DMS 273 treated with DMSO at 0.1 percent for 48 hours (cell line): ENCODE results near the gene EML4.
"Not testable (repeated sequence)": the region's sequence is repeated elsewhere in the genome, so short reads cannot be mapped to it uniquely, and the experiment has no call there.

Source experiments
- DNase-seq: peaks from one replicate; lab custom pipeline; 2025; lab: John Stamatoyannopoulos, UW

EML4 gene

DNA sequence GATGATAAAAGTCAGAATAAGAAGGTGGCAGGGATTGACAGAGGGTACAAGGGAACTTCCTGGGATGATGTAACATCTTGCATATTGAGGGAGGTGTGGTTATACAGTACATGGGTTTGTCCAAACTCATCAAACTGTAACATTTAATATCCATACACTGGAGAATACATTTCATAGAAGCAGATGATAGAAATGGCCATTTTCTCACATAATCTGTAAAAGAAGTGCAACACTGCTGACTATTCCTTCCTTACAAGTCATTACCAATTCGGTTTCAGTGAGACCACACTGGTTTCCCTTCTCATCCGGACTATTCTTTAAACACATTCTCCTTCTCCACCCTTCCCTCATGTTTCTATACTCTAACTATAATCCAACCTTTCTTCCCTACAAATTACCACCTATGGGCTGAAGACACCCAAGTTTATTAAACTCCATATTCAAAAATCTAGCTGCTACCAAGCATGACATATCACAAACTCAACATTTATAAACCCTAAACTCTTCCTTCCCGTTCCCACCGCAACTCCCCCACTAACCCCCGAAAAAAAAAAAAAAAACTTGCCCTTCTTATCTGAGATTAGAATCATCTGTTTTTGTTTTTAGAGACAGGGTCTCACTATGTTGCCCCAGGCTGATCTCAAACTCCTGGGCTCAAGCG lies 190.3 kb downstream of the EML4 start:
- no peak for DNase-seq

DNA sequence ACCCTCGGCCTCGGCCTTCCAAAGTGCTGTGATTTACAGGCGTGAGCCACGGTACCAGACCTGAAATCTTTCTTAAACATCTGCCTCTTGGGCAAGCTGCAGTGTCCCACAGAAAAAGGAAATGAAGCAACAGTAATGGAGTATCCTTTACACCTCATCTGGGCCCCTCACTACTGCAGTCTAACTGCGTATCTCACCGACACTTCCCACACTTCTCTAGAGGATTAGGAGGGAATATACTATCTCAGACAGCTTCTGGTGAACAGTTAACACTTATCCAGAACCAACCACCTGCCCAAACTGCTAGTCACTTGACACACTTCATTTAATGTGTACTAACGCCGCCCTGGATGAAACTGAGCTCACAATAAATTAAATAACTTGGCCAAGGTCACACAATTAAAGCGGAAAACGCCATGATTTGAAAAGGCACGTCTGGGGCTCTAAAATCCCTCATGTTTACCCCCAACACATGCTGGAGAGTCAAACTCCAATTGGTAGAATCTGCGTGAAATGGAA lies 190.9 kb downstream of the EML4 start:
- no peak for DNase-seq

DNA sequence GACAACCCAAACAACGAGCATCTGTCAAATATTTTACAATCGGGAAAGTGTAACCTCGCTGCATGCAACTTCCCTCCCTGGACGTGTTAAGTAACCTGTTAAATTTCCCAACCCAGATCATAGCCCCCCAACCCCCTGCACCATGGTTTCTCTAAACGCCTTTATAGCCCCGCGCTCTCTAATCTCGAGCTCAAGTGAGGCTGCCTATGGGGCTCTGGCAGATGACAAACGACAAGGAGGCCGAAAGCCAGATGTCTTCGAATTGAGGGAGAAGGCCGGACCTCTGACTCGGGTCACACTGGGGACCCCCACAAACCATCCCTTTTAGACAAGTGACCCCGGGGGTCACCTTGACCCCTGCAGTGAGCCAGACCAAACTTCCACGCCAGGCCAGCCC lies 191.3 kb downstream of the EML4 start:
- DNase-seq: no peak

DNA sequence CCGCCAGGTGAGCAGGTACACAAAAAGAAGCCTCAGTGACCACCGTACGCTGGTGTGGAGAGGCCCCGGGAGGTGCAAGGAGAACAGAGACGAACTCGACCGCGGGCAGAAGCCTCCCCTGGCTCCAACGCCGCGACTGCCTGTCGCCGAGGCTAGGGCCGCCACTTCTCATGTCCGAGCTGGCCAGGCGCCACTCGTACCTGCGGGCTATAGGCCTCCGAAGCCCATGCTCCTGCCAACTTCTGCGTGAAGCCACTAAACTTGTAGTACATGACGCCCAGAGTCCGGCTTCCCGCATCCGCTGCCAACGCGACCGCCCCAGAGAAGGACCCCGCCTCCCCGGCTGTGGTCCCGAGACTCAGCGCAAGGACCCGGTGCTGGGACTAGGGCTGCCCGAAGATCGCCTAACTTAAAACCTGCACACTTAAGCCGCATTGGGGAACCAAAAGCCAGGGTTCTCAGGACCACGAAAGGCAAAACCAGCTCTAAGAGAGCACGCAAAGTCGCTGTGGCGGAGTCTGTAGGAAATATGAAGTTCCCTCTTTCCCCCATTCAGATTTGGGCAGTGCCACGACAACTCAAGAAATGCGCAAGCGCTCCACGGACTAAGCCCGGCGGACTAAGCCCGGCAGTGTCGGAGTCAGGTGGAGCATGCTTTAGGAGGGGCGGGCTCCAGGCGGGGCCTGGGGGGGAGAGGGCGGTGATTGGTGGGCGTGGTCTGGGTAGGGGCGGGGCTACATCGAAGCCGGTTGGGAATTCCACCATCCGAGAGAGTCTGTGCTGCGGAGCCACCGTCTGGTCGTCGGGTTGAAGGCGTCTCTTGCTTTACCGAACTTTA lies 192.0 kb downstream of the EML4 start, which contains the start of gene COX7A2L:
Gene COX7A2L (minus strand): TSS at position 328 of the 838 bp plus-strand sequence. CDS start 56 bp downstream, at position 272.
- DNase-seq: peak; percentile 92

DNA sequence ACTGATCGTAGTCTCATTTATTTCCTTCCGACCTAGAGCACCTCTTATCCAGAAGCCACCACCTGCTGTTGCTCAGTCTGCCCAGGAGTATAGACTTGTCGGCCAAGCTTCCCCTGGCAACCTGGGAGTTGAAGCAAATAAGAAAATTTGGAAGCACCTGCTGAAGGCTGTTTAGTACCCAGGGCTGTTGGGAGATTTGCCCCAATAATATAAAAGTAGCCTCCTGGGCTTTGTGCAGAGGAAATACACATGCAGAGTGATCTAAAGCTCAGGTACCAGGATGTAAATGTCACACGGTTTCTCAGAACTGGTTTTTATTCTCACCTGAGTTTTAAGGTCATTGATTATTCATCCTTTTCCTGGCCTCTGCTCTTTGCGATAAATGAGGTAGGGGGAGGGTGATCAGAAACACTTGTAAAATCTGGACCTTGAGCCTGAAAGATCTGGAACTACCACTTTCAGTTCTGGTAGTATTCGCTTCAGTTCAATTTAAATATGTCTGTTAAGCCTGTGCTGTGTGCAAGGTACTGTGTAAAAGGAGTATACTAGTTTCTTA lies 192.7 kb downstream of the EML4 start:
- no peak for DNase-seq

DNA sequence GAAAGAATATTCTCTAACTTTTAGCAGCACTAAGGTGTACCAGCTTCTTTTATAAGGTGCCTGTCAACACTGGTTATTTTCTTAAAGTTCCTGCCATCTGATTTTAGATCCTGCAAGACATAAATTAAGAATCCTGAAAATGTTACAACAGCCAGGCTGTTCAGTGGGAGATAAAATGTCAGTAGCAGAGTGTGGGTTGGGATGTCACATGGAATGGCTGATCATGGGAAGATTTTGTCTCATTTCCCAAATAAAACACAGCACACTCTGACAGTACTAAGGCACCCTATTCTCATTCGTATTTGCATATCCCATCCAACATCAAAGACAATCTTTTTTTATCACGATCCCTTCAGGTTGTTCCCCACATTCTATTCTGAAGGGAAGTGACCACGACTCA lies 194.3 kb downstream of the EML4 start:
- no peak for DNase-seq

DNA sequence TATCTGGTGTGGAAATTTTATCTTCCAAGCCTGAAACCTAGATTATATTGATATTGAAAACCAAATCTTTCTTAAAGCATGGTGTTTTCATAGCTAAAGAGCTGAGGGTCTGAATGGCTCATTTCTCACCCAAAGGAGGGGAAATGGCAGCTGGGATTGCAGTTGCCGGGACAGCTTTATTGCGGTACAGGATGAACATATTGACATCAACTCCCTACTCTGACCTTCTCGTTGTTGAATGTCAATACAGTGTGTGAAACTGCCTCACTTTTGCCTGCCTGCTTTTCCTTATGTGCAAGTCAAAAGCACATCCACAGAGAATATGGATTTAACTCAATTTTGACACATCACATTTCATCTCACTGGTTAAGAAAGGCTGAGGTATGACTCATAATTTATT lies 195.5 kb downstream of the EML4 start:
- no peak for DNase-seq

DNA sequence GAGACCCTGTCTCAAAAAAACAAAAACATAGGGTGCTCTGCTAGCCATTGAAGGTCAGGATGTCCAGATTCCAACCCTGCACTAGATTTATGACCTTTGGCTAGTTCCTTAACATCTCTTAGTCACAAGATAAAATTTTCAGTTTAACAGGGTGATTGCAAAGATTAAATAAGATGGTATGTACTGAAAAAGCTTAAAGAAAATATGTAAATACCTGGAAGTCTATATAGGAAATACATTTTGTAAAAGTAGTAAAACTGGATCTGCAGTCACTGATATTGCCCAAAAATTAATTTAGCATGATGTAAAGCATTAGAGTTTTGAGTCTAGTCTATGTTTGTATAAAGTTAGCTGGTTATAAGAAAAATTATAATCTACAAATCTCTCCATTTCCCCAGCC lies 197.3 kb downstream of the EML4 start:
- DNase-seq: no peak

DNA sequence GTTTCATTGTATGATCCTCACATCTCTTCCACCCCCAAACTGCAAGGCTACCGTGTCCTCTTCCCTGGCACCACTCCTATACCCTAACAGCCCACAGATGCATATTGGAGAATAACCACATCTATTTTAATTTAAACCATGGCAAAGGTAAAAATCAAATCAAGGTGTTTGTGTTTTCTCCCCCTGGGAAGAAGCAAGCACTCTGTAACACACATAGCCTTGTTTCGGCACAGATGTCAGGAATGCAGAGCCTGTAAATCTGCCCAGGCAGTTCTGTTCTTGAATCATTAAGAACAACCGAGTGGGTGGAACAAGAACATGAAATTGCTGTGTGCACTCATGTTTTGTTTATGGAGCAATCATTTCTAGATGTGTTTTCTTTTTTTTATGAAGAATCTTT lies 198.7 kb downstream of the EML4 start:
- DNase-seq: peak; percentile 32

DNA sequence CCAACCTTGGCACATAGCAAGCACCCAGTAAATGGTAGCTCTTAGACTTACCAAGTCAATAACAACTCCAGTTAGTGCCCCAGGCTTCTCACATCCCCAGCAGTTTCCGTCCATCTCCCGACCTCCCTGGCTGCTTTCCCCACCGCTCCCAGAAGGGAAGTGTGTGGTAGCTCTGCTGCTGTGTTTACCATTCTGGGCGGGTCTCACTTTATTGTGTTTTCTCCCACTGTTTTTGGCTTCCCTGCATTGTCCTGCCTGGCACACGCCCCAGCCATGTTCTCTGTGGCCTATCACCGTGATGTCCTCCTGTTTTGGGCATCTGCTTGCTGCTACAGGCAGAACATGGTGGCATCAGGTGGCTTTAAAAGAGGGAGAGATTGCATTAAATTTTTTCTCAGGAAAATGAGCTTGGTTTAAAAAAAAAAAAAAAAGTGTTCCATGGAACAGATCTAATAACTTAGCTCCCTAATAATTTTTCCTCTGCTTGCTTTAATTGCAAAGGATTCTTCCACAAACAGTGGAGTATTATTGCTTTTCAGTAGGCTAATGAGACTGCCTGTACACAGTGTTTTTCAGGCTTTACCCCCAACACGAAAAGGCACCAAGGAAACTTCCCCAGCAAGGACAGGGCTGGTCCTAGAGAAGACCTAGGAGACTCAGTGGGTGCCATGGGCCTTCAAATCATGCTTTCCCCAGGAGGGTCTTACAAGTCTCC lies 199.8 kb downstream of the EML4 start:
- no peak for DNase-seq

DNA sequence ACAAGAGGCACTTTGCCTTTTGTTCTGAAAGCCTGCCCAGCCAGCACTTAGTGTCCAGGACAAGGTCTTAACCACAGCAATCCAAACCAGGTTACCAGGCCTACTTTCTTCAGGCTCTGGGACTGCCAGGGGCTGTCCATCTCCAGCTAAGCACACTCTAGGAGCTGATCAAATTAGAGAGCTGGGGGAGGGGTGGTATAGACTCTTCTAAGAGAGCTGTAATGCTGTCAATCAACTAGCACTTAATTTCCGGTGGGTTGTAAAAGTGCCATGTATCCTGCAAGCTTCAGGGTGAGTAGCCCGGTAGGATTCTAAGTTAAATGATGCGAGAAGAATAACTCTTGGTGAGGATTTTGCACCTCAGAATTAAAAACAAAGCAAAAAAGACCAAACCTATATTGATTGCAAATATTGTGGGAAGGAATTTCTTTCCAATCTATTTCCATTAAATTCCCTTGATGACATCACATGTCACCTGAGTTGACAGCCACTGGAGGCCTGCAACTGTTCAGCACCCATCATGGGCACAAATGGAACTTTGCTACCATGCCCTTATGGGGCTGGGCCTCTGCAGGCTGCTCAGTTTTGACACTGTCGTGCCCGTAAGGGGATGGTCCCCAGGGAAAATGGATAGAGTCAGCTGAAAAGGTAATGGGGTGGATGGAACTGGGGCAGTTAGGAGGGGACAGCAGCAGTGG lies 200.5 kb downstream of the EML4 start:
- DNase-seq: no peak

DNA sequence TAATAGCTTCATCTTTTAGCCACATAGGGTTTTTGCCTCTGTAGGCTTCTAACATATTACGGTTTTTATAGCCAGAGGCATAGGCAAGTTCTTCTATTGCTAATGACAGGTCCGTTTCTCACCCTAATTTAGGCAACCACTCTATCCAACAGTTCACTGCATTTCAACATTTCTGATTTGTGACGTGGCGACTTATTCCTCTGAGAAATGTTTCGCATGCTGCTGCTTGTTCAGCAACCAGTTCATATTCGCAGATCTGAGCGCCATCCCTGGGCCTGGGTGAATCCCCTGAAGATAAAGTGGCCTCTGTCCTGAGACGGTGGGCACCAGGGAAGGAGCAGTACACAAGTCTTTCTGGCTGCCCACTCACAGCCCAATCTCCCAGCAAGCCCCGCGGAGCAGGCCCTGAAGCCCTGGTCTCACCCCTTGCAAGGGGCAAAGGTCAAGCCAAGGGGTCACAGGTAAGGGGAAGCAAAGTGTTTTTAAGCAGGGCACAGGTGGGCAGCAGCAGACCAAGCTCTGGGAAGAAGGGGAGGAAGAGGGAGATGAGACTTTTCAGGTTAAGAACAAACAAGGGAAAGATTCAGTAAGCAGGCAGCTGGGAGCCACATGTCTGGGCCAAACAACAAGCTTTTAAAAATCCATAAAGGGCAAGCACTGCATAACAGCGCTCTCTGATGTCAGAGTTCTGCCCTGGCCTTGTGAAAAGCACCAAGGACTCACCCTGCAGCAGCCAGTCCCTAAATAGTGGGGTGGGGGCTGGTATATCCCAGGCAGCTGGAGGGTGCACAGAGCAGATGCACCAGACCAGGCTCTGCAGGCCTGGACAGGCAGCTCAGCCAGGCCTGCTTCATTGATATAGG lies 202.7 kb downstream of the EML4 start:
- peak; percentile 91 for DNase-seq

DNA sequence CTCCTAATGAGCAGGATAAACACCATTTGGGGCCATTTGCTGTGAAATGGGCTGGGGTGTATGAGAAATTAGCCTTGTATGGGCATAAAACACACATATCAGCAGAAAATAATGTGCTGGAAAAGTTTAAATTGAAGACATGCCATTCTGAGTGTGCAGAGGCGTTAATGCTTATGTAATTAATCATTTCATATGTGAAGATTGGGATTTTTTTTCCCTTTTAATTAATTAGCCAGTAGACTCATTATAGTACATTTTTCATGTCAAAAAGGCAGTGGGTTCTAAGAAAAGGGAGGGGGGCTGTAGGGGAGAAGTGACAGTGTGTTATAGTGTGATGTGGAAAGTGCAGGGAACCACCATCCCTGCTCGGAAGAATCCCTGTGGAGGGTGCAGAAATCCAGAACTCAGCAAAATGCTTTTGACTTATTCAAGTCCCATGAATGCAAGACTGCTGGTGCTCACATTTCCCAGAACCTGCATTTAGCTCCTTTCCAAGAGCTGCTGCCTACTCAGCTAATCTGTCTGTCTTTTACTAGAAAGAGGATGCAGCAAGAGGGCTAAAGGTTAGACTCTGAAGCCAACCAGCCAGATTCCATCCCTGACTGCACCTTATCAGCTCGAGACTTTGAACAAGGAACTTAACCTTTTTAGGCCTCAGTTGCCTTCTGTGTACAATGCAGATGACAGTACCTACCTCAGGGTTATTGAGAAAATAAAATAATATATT lies 203.5 kb downstream of the EML4 start:
- peak; percentile 7 for DNase-seq

DNA sequence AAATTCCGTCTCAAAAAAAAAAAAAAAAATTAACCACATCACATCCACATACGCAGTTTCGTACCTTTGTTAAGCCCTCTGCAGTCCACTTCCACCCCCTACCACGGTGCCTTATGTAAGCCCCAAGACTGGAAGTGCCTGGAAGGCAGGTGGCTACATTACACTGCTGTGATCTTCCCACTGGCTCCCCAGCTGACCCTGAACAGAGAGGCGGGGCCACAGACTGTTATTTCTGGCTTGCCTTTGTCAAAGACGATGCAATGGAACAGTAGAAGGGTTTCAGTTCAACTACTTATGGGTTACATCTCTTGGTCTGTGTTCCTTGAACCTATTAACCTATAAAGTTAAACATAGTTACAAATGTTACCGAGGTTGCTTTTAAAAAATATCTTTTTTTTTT lies 207.6 kb downstream of the EML4 start:
- DNase-seq: no peak

DNA sequence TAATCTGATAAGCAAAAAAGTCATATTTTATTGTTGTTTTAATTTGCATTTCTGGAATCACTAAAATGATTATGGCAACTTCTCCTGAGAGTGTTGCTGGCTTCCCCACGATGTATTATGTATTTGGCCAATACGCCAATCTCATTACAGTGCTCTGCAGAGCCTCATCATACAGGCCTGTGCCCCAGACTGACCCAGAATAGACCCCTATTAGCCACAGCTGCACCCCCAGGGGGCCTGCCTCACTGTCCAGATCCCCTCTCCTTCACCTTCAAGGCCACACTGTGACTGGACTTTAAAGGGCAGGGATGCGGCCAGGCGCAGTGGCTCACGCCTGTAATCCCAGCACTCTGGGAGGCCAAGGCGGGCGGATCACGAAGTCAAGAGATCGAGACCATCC lies 209.3 kb downstream of the EML4 start:
- no peak for DNase-seq

DNA sequence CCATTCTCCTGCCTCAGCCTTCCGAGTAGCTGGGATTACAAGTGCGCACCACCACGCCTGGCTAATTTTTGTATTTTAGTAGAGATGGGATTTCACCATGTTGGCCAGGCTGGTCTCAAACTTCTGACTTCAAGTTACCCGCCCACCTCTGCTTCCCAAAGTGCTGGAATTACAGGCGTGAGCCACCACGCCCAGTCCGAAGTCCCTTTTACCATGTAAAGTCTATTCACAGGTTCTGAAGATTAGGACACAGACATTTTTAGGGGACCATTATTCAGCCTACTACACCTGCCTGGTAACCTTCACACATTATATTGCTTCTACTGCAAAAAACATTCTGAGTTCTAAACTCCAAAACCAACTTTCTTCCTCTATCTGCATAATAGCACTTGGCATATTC lies 210.9 kb downstream of the EML4 start:
- DNase-seq: not testable (repeated sequence)

DNA sequence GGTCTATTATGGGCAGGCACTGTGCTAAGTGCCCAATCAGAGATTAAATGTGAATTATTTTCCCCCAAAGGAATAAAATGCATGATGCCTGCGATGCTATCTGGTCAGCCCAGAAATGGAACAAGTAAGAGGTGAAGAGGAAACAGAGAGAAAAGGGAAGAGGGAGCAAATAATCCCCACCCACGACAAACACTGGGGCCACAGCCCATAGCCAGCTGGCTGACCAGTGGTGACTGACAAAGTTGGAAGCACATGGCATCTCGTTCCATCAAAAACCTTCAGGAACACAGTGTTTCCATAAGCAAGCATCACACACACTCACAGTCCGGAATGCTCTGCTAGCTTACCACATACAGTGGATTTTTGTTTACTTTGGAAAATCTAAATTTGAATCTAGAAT lies 213.0 kb downstream of the EML4 start:
- no peak for DNase-seq
